ENCODE data around the gene PARD6B. TPM values are rescaled to one million over a fixed set of nuclear protein-coding genes. Genes with fewer than 3 reads are reported as not detected.

The PARD6B gene
- total and polyA plus RNA-seq, 10 donors, result 0.97 to 7.5 (median 4.1) TPM

DNA sequence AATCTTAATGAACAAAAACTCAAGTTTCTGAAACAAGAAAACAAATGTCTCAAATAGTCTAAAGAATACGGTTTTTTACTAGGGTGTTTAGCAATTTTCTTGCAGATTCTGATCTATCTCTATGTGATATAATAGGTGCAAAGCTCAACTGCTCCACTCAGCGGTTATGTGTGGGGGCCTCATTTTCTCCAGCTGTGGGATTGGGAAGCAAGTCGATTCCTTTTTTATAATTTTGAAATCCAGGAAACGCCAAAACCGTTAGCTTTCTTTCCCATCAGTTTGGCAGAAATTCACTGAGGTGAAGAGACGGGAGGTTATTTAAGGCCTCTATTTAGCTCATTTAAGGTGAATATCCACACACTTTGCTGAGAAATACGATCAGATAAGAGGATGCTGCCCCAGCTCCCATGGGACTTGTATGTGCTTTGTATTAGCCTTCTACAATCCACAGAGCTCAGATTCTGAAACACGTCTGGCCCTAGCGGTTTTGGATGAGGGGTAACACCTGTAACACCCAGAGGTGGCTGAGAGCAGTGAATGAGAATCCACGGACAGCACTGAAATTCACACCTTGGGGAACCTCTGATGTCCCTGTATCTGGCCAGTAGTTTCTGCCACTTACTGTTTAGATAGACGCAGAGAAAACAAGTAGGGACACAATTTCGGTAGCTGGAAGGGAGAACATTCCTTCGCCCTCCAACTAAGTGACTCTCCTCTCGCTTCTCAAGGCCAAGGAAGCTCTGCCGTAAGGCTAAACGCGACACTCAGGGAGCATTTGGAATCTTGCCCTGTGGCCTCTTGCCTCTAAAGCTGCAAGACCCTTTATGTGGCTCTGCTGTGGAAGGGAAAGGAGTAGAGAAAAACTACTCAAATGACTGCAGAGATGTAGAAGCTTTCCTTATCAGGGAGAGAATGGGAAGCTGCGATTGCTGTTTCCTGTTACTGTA, 56.9 kb downstream of the PARD6B start:
- TF ChIP-seq, protein P1, sequence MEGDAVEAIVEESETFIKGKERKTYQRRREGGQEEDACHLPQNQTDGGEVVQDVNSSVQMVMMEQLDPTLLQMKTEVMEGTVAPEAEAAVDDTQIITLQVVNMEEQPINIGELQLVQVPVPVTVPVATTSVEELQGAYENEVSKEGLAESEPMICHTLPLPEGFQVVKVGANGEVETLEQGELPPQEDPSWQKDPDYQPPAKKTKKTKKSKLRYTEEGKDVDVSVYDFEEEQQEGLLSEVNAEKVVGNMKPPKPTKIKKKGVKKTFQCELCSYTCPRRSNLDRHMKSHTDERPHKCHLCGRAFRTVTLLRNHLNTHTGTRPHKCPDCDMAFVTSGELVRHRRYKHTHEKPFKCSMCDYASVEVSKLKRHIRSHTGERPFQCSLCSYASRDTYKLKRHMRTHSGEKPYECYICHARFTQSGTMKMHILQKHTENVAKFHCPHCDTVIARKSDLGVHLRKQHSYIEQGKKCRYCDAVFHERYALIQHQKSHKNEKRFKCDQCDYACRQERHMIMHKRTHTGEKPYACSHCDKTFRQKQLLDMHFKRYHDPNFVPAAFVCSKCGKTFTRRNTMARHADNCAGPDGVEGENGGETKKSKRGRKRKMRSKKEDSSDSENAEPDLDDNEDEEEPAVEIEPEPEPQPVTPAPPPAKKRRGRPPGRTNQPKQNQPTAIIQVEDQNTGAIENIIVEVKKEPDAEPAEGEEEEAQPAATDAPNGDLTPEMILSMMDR (IDR thresholded peaks at IDR 0.05 in 8 of 11, conservative IDR thresholded peaks at IDR 0.05 in 3 of 11), result no peak
- TF ChIP-seq POLR2AphosphoS5 (IDR thresholded peaks at IDR 0.05), result no peak
- Histone ChIP-seq H3K9me3 (no peaks in the 10 kb centered on the region), H3K4me3 (no peak overlapping the region), H3K36me3 (no peaks in the 10 kb centered on the region), H3K27me3 (replicated peaks in 1 of 7) (no peaks in the 10 kb centered on the region), H3K27ac (peak overlapping the region in 5 of 8 donors; percentile 24 to 47 (median 36)), H3K4me1 (peaks cover 0 to 23% (median 12%) of the 10 kb centered on the region in 6 donors)
- 63 to 70% (median 64%) methylated on average over 18 of the region's 18 CpGs for WGBS, 5 donors
- DNase-seq, result peak; percentile 35
- intact Hi-C loops (cut with DNase I; ENCODE audit: low total_unique reads), result no loop called here

DNA sequence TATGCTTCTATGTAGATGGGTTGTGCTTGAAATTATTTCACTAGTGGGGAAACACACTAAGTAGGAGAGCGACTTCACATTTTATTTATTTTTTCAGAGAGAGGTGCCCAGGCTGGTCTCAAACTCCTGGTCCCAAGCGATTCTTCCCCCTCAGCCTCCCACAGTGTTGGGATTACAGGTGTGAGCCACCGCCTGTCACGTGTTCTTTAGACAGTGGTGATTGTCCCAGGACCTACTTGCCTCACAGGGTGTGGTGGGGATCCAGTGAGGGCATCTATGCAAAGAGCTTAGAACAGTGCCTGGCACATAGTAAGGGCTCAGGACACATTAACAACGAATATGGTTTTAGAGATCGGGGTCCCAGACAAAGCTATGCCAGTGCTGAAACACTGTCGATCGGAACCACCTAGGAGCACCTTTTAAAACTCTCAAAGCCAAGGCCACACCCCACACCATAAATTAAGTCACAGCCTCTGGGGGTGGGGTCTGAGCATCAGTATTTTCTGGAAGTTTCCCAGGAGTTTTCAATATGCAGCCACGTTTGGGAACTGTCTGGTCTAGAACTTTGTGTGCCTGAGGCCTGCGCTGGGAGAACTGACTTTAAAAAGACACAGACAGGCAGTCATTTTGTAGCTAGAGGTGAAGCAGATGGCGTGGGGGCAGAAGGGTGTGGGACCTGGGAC, 58.7 kb downstream of the PARD6B start:
- TF ChIP-seq POLR2A (IDR thresholded peaks at IDR 0.05), result no peak
- no peak for TF ChIP-seq POLR2AphosphoS5 (IDR thresholded peaks at IDR 0.05)
- TF ChIP-seq, protein P1 (IDR thresholded peaks at IDR 0.05 in 8 of 11, conservative IDR thresholded peaks at IDR 0.05 in 3 of 11), result no peak
- peak; percentile 42 for DNase-seq
- H3K36me3 ChIP-seq, result no peaks in the 10 kb centered on the region
- H3K4me1 ChIP-seq, result peaks cover 10 to 37% (median 24%) of the 10 kb centered on the region in 6 donors
- peaks cover 0 to 2% (median 0%) of the 10 kb centered on the region in 7 donors for H3K27me3 ChIP-seq (replicated peaks in 1 of 7)
- no peaks in the 10 kb centered on the region for H3K9me3 ChIP-seq
- H3K4me3 ChIP-seq, result peak overlapping the region in 1 of 8 donors; percentile 55
- intact Hi-C loops (cut with DNase I; ENCODE audit: low total_unique reads), result loop anchor here (5.0 to 10.0 kb wide), 2 partner anchors 137 to 515 kb away; no protein-coding TSS in a partner anchor
- 74 to 87% (median 82%) methylated on average over 11 of the region's 11 CpGs for WGBS, 5 donors
- H3K27ac ChIP-seq, result peak overlapping the region in 7 of 8 donors; percentile 66 to 86 (median 75)

DNA sequence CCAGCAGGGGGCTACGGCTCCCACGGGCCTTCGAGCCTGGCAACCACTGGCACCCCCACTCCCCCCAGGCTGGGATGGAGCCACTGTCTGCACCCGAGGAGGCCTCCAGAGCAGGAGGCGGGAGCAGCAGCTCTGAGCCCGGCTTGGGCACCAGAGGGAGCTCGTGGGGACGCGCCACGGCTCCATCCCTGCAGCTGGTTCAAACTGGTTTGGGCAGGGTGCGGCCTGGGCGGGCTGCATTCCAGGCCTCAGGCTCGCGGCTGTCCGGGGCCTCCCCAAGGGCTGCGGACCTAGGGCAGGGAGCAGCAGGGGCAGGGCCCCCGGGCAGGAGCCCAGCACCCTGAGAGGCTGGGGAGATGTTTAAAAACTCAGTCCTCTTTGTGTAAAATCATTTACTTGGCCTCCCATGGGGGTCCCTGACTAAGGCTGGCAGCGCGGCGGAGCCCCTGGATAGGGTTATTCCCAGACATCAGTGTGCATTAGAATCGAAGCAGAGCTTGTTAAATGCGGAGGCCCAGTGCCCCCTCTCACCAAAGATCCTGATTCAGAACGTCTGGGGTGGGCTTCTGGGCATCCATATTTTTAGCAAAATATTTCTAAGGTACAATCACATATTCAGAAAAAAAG, 59.4 kb downstream of the PARD6B start:
- H3K4me1 ChIP-seq, result peaks cover 12 to 44% (median 28%) of the 10 kb centered on the region in 6 donors
- no peak for TF ChIP-seq POLR2A (IDR thresholded peaks at IDR 0.05)
- TF ChIP-seq POLR2AphosphoS5 (IDR thresholded peaks at IDR 0.05), result peak; percentile 60 to 79 (median 66)
- TF ChIP-seq, protein P1 (IDR thresholded peaks at IDR 0.05 in 8 of 11, conservative IDR thresholded peaks at IDR 0.05 in 3 of 11), result peak; percentile 44 to 86 (median 74)
- H3K27me3 ChIP-seq (replicated peaks in 1 of 7), result peaks cover 0 to 6% (median 0%) of the 10 kb centered on the region in 7 donors
- peak overlapping the region; percentile 14 to 86 (median 74) for H3K27ac ChIP-seq
- intact Hi-C loops (cut with DNase I; ENCODE audit: low total_unique reads), result loop anchor here (5.0 to 10.0 kb wide), 2 partner anchors 137 to 514 kb away; no protein-coding TSS in a partner anchor
- no peaks in the 10 kb centered on the region for H3K9me3 ChIP-seq
- 17 to 38% (median 19%) methylated on average over 10 to 23 of the region's 23 CpGs for WGBS, 5 donors
- peak; percentile 95 for DNase-seq
- H3K36me3 ChIP-seq, result no peaks in the 10 kb centered on the region
- peak overlapping the region in 1 of 8 donors; percentile 55 for H3K4me3 ChIP-seq

Measured in spleen (tissue), 11 donors.